Activated B cell treated with CpG ODN at 0.5 μM for 24 hours (primary cell): Measurements from ENCODE around the gene PRKACA. TPM values are rescaled to one million over a fixed set of nuclear protein-coding genes. Genes with fewer than 3 reads are reported as not detected.

Experiments
- ATAC-seq: fragments of 200-7000 bp; cut with Tn5 transposase; one replicate; pipeline ENCODE4 v1.10.0; 2021; ENCODE audit warnings: low read depth, mild to moderate bottlenecking, moderate library complexity
- CTCF ChIA-PET: fragments of 350-600 bp; sonication (Branson Sonifier 250); formaldehyde crosslinking; loops from one replicate; lab custom pipeline; 2021; ENCODE audit warnings: antibody characterized with exemption; lab: Charles Lee
- POLR2A ChIA-PET: fragments of 350-600 bp; sonication (Branson Sonifier 250); formaldehyde crosslinking; loops from one replicate; lab custom pipeline; 2021; ENCODE audit warnings: antibody characterized with exemption; lab: Charles Lee
- DNase-seq: peaks from one replicate; pipeline ENCODE4 v3.0.0; 2022
- H3K27ac Mint-ChIP-seq: one replicate; pipeline ENCODE4 v1.8.0; 2020; ENCODE audit warnings: mixed read lengths
- H3K27me3 Mint-ChIP-seq: one replicate; pipeline ENCODE4 v1.8.0; 2021; ENCODE audit warnings: mixed read lengths
- H3K36me3 Mint-ChIP-seq: one replicate; pipeline ENCODE4 v1.8.0; 2021; ENCODE audit warnings: low read depth, mixed read lengths
- H3K4me1 Mint-ChIP-seq: one replicate; pipeline ENCODE4 v1.8.0; 2021; ENCODE audit warnings: mixed read lengths
- H3K4me3 Mint-ChIP-seq: one replicate; pipeline ENCODE4 v1.8.0; 2020; ENCODE audit warnings: mild to moderate bottlenecking, mixed read lengths
- H3K9me3 Mint-ChIP-seq: one replicate; pipeline ENCODE4 v1.8.0; 2020; ENCODE audit warnings: mixed read lengths
- intact Hi-C: fragments of 100-400 bp; cut with micrococcal nuclease; formaldehyde crosslinking; loops from one replicate; pipeline ENCODE4 v1.15.1; 2024
- total RNA-seq: library from RNA; stranded (reverse); gene quantifications from 2 replicates; pipeline ENCODE4 v1.2.3, GENCODE V29; 2022
- TF ChIP-seq, protein P1 (sequence below): fragments of 200-600 bp; IDR thresholded peaks from one replicate; pipeline ENCODE4 v1.8.0; 2022; ENCODE audit warnings: antibody characterized with exemption, mild to moderate bottlenecking

Gene PRKACA
- total RNA-seq, 1 donor from 2014 or later: 43.7 TPM

DNA sequence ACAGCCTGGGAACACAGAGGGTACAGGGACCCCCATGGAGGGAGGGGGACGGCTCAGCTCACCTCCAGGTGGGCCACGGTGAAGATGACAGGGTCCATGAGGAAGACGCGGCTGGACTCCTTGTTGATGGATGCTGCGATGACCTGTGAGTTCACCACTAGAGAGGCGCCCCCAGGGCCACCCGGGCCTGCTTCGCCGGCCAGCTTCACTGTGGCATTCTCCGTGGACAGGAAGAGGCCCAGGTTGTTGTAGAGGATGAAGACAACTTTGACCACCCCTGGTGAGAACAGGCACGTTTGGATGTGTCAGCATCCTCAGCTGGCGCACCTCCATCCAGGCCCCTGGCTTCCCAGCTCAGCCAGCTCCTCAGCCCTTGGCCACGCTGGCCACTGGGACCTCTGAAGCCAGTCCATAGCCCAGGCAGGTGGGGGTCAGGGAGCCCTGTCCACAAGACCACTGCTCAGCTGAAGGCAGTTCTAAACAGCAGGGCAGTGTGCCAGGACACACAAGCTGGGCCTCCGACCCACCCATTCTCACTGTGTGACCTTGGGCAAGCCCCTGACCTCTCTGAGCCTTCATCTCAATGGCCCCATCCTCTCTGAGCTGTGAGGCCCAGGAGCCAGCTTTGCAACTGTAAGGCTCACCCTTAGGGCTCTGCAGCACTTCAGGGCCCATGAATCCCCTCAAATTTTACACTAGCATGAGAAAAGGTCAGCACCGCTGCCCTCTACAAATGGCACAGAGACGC, 40.9 kb upstream of the PRKACA start:
- ATAC-seq (no peak), DNase-seq (no peak)
- no peaks in the 10 kb centered on the region for H3K27me3 Mint-ChIP-seq
- POLR2A ChIA-PET: interaction anchor here (0.6 to 0.9 kb wide), 2 partner anchors 9 to 22 kb away, joined by 3 to 8 read pairs; partner anchors contain the start of gene ASF1B
- CTCF ChIA-PET: no interaction called here
- no peak overlapping the region for H3K4me3 Mint-ChIP-seq
- no peaks in the 10 kb centered on the region for H3K4me1 Mint-ChIP-seq
- no peak overlapping the region for H3K27ac Mint-ChIP-seq
- intact Hi-C loops: no loop called here
- TF ChIP-seq, protein P1, sequence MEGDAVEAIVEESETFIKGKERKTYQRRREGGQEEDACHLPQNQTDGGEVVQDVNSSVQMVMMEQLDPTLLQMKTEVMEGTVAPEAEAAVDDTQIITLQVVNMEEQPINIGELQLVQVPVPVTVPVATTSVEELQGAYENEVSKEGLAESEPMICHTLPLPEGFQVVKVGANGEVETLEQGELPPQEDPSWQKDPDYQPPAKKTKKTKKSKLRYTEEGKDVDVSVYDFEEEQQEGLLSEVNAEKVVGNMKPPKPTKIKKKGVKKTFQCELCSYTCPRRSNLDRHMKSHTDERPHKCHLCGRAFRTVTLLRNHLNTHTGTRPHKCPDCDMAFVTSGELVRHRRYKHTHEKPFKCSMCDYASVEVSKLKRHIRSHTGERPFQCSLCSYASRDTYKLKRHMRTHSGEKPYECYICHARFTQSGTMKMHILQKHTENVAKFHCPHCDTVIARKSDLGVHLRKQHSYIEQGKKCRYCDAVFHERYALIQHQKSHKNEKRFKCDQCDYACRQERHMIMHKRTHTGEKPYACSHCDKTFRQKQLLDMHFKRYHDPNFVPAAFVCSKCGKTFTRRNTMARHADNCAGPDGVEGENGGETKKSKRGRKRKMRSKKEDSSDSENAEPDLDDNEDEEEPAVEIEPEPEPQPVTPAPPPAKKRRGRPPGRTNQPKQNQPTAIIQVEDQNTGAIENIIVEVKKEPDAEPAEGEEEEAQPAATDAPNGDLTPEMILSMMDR: no peak
- no peaks in the 10 kb centered on the region for H3K9me3 Mint-ChIP-seq
- H3K36me3 Mint-ChIP-seq: peaks cover 6% of the 10 kb centered on the region

- Mint-ChIP-seq H3K27me3 (no peaks in the 10 kb centered on the region), H3K9me3 (no peaks in the 10 kb centered on the region), H3K27ac (no peak overlapping the region), H3K4me1 (no peaks in the 10 kb centered on the region), H3K36me3 (peaks cover 6% of the 10 kb centered on the region), H3K4me3 (no peak overlapping the region)
- intact Hi-C loops: no loop called here
- CTCF ChIA-PET: no interaction called here
- DNase-seq (no peak), ATAC-seq (no peak)
- TF ChIP-seq, protein P1: no peak
- POLR2A ChIA-PET: interaction anchor here (0.6 kb wide), 1 partner anchor 8 kb away, joined by 8 read pairs; no protein-coding TSS in a partner anchor
Observed at GRCh38 chr19:14156971-14157717, 39.6 kb upstream of the PRKACA start.

DNA sequence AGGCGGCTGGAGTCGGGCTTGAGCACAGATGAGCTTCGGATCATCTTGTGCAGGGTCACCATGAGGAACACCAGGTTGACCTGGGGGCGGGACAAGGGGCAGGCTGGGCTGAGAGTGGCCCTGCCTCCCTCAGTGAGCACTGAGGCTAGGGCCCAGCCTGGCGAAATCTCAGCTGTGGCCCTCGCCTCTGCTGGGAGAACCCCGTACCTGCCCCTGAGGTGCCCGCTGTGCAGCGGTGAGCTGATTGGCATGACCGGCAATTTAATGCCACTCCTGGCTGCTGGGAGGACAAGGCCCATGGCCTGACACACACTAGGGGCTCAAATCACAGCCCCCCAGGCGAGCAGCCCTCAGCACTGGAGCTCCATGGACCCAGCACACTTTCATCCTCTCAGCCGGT, 38.6 kb upstream of the PRKACA start:
- H3K27me3 Mint-ChIP-seq: no peaks in the 10 kb centered on the region
- H3K4me3 Mint-ChIP-seq: no peak overlapping the region
- H3K4me1 Mint-ChIP-seq: no peaks in the 10 kb centered on the region
- ChIA-PET POLR2A (interaction anchor here (0.6 kb wide), 1 partner anchor 424 kb away, joined by 3 read pairs; no protein-coding TSS in a partner anchor), CTCF (no interaction called here)
- ATAC-seq (no peak), DNase-seq (no peak)
- H3K9me3 Mint-ChIP-seq: no peaks in the 10 kb centered on the region
- peaks cover 6% of the 10 kb centered on the region for H3K36me3 Mint-ChIP-seq
- TF ChIP-seq, protein P1: no peak
- intact Hi-C loops: no loop called here
- H3K27ac Mint-ChIP-seq: no peak overlapping the region

DNA sequence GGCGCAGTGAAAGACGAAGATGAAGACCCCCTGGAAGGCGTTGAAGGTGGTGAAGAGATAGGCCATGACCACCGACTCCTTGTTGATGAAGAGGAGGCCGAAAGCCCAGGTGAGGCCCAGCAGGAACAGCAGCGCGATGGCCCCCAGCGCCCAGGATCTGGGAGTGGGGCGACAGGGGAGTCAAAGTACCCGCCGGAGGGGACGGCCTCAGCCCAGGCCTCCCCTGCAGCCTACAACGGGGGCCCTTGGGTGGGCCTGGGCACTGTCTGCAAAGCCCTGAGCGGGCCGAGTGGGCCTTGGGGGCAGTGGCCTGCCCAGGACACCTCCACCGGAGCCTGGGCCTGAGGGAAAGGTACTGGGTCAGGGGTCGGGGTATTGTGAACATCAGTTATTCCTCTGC, 37.8 kb upstream of the PRKACA start:
- CTCF ChIA-PET: no interaction called here
- TF ChIP-seq, protein P1: no peak
- H3K27ac Mint-ChIP-seq: no peak overlapping the region
- no peak overlapping the region for H3K4me3 Mint-ChIP-seq
- H3K36me3 Mint-ChIP-seq: peaks cover 6% of the 10 kb centered on the region
- ATAC-seq: no peak
- intact Hi-C loops: no loop called here
- H3K27me3 Mint-ChIP-seq: no peaks in the 10 kb centered on the region
- DNase-seq: no peak
- H3K9me3 Mint-ChIP-seq: no peaks in the 10 kb centered on the region
- H3K4me1 Mint-ChIP-seq: no peaks in the 10 kb centered on the region
- POLR2A ChIA-PET: no interaction called here

GRCh38 chr19:14152713-14153112, 35.2 kb upstream of the PRKACA start:
- DNase-seq (no peak), ATAC-seq (no peak)
- POLR2A ChIA-PET: interaction anchor here (0.7 kb wide), 1 partner anchor 125 kb away, joined by 7 read pairs; no protein-coding TSS in a partner anchor
- H3K36me3 Mint-ChIP-seq: peaks cover 6% of the 10 kb centered on the region
- H3K4me1 Mint-ChIP-seq: peaks cover 19% of the 10 kb centered on the region
- H3K27me3 Mint-ChIP-seq: no peaks in the 10 kb centered on the region
- H3K4me3 Mint-ChIP-seq: no peak overlapping the region
- CTCF ChIA-PET: no interaction called here
- no peak overlapping the region for H3K27ac Mint-ChIP-seq
- intact Hi-C loops: no loop called here
- H3K9me3 Mint-ChIP-seq: no peaks in the 10 kb centered on the region
- TF ChIP-seq, protein P1: no peak
